Motor neuron (in vitro differentiated cells): Measurements from ENCODE around the gene LCN10. TPM values are rescaled to one million over a fixed set of nuclear protein-coding genes. Genes with fewer than 3 reads are reported as not detected.

Experiments
- ATAC-seq, 8 experiments: fragments of 200-7000 bp; cut with Tn5 transposase; replicated peaks in 6 of 8; 2 replicates each; pipeline ENCODE4 v1.8.0; 2021; ENCODE audit warnings: mild to moderate bottlenecking in 8 of 8, moderate library complexity in 8 of 8
- H3K27ac ChIP-seq, 2 donors: fragments of 250-450 bp; sonication (Bioruptor Pico); 2 replicates each; pipeline ENCODE4 v1.9.0; 2021; ENCODE audit warnings: antibody characterized with exemption in 2 of 2, mild to moderate bottlenecking in 2 of 2, moderate library complexity in 1 of 2
- H3K4me1 ChIP-seq, 2 donors: fragments of 250-450 bp; sonication (Bioruptor Pico); replicated peaks in 1 of 2; 2 replicates each; pipeline ENCODE4 v1.6.1; 2021; ENCODE audit warnings: antibody characterized with exemption in 2 of 2, mild to moderate bottlenecking in 2 of 2, moderate library complexity in 1 of 2
- H3K4me3 ChIP-seq, 5 donors: fragments of 250-450 bp; sonication (Bioruptor Pico); 2 replicates each; pipeline ENCODE4 v1.9.0; 2021; ENCODE audit warnings: antibody characterized with exemption in 5 of 5, mild to moderate bottlenecking in 5 of 5, moderate library complexity in 4 of 5
- WGBS, 10 experiments: fragments of 450-650 bp; shearing (Covaris generic); methylation state at CpG; one replicate each; pipeline ENCODE4 v1.0.0; 2022; 5-methylcytosine and 5-hydroxymethylcytosine counted together
- in situ Hi-C, 9 experiments: fragments of 400-800 bp; cut with MboI; loops; one replicate each; pipeline ENCODE4 v1.15.0; 2021; ENCODE audit warnings: low sequenced_read_pairs in 9 of 9, low pct_unique_long_range_greater_than_20kb in 2 of 9; ENCODE audit not compliant: unreplicated experiment in 9 of 9
- total RNA-seq, 8 experiments: library from RNA; unstranded; fragments of 300-600 nt; gene quantifications; 2 replicates each; pipeline versions ENCODE4 v1.2.3 to v1.2.4, GENCODE V29; 2022

Gene LCN10
- total RNA-seq, 8 experiments from 2014 or later: 0.05 to 1.7 (median 0.38) TPM

DNA sequence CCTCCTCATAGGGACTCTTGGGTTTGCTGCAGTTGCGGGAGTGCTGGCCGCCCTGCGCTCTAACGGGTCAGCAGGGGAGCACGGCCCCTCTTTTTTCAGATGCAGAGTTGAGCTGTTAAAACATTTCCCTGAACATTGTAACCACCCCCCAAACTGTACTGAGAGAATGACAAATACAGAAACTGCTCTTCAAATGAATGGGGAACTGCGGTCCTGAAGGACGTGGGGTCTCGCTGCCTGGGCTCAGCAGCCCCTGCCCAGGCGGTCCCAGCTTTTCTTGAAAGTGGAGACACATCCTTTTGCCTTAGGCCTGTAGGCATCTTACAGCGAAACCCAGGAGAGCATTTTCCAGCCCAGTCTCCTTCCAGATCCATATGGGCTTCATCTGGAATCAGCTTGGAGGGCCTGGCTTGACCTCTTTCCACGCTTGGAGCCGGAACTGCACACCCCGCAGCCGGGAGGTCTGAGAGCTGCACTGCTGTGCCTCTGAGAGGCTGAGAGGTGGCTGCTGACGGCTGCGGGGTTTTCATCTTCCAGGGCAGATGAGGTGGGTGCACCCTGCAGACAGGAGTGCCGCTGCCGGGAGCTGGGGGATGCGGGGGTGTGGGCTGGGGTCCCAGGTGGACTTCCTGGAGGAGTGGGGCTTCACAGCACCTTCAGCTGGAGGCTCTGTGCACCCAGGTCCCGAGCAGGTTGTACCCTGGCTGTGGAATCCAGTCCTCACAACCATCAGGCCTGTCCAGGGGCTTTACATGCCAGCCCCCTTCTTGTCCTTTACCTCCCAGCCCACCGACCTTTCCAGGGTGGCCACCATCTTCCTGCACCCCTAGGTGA is 54.2 kb downstream of the LCN10 start:
- in situ Hi-C loops: no loop called here
- 20 to 87% (median 46%) methylated on average over 1 to 10 of the region's 21 CpGs; no CpG with 5 or more reads in 2 of the 10 experiments for WGBS, 10 experiments
- no peak for ATAC-seq
- Histone ChIP-seq H3K4me1 (peaks cover 29 to 56% of the 10 kb centered on the region in 2 donors), H3K4me3 (no peak overlapping the region), H3K27ac (no peak overlapping the region)

Other genes with a start within 250 kb of the LCN10 start
- 10 to 100 TPM in 7 of 8 experiments, 1 to 10 TPM in 1; 4.9 to 57.7 (median 17.6) TPM for gene NOTCH1, start 196.9 kb downstream of the LCN10 start, total RNA-seq
- gene EGFL7, start 80.0 kb downstream of the LCN10 start, total RNA-seq: 10 to 100 TPM in 3 of 8 experiments, 1 to 10 TPM in 1, under 1 TPM in 4; 0.50 to 21.9 (median 4.7) TPM
- gene AGPAT2, start 55.5 kb downstream of the LCN10 start, total RNA-seq: 10 to 100 TPM in 2 of 8 experiments, 1 to 10 TPM in 6; 1.5 to 19.7 (median 4.6) TPM
- gene DIPK1B, start 30.4 kb downstream of the LCN10 start, total RNA-seq: 10 to 100 TPM in 6 of 8 experiments, 1 to 10 TPM in 1, under 1 TPM in 1; 0.92 to 44.3 (median 27.8) TPM
- under 1 TPM in 2 of 8 experiments, not detected in 6; 0.41 to 0.76 TPM for gene LCN6, start 5.6 kb upstream of the LCN10 start, total RNA-seq
- gene LCN8, start 15.3 kb upstream of the LCN10 start, total RNA-seq: under 1 TPM in 4 of 8 experiments, not detected in 4; 0.08 to 0.43 (median 0.22) TPM
- gene LCN15, start 21.6 kb upstream of the LCN10 start, total RNA-seq: under 1 TPM in 5 of 8 experiments, not detected in 3; 0.21 to 0.43 (median 0.23) TPM
- gene TMEM141, start 48.4 kb upstream of the LCN10 start, total RNA-seq: 10 to 100 TPM; 21.7 to 92.7 (median 39.5) TPM
- 1 to 10 TPM in 7 of 8 experiments, under 1 TPM in 1; 0.61 to 3.3 (median 2.5) TPM for gene CCDC183, start 53.4 kb upstream of the LCN10 start, total RNA-seq
- gene RABL6, start 65.0 kb upstream of the LCN10 start, total RNA-seq: 10 to 100 TPM; 33.8 to 83.5 (median 39.5) TPM
- gene AJM1, start 99.5 kb upstream of the LCN10 start, total RNA-seq: 1 to 10 TPM; 1.2 to 5.5 (median 2.6) TPM
- 100 to 1,000 TPM; 134 to 366 (median 259) TPM for gene PHPT1, start 106.5 kb upstream of the LCN10 start, total RNA-seq
- gene MAMDC4, start 109.4 kb upstream of the LCN10 start, total RNA-seq: 10 to 100 TPM in 1 of 8 experiments, 1 to 10 TPM in 7; 1.5 to 10.3 (median 4.7) TPM
- gene EDF1, start 123.4 kb upstream of the LCN10 start, total RNA-seq: 100 to 1,000 TPM; 506 to 905 (median 719) TPM
- 10 to 100 TPM in 4 of 8 experiments, 1 to 10 TPM in 4; 6.8 to 18.4 (median 10.0) TPM for gene TRAF2, start 143.6 kb upstream of the LCN10 start, total RNA-seq
- gene FBXW5, start 201.8 kb upstream of the LCN10 start, total RNA-seq: 100 to 1,000 TPM in 1 of 8 experiments, 10 to 100 TPM in 7; 34.1 to 115 (median 45.3) TPM
- 1 to 10 TPM in 5 of 8 experiments, under 1 TPM in 1, not detected in 2; 0.71 to 2.7 (median 1.4) TPM for gene C8G, start 202.3 kb upstream of the LCN10 start, total RNA-seq
- gene LCN12, start 209.3 kb upstream of the LCN10 start, total RNA-seq: 1 to 10 TPM in 5 of 8 experiments, under 1 TPM in 3; 0.38 to 4.3 (median 1.2) TPM
- 100 to 1,000 TPM in 2 of 8 experiments, 10 to 100 TPM in 2, 1 to 10 TPM in 4; 1.2 to 273 (median 12.3) TPM for gene PTGDS, start 234.6 kb upstream of the LCN10 start, total RNA-seq
- gene LCNL1, start 240.1 kb upstream of the LCN10 start, total RNA-seq: 1 to 10 TPM in 1 of 8 experiments, under 1 TPM in 7; 0.11 to 1.3 (median 0.73) TPM
- 10 to 100 TPM; 23.4 to 38.4 (median 27.5) TPM for gene PAXX, start 249.5 kb upstream of the LCN10 start, total RNA-seq